ENCODE results near the gene CERS6. TPM values are rescaled to one million over a fixed set of nuclear protein-coding genes. Genes with fewer than 3 reads are reported as not detected.

Gene CERS6
- polyA plus RNA-seq, 1 donor from 2014 or later: 59.3 TPM

- no peaks in the 10 kb centered on the region for H4K20me1 ChIP-seq (ENCODE audit: insufficient read depth)
- peak overlapping the region; percentile 92 for H3K27ac ChIP-seq (ENCODE audit: low read length)
- H3K4me3 ChIP-seq (ENCODE audit: low read length): peak overlapping the region; percentile 88
- no peak for TF ChIP-seq RAD21 (conservative IDR thresholded peaks at IDR 0.05)
- no peak for TF ChIP-seq REST (IDR thresholded peaks at IDR 0.05; ENCODE audit: borderline replicate concordance)
- TF ChIP-seq EP300 (conservative IDR thresholded peaks at IDR 0.05; ENCODE audit: poor library complexity, severe bottlenecking): no peak
- no peak for TF ChIP-seq TAF1 (IDR thresholded peaks at IDR 0.05; ENCODE audit: low read depth)
- H2AFZ ChIP-seq (ENCODE audit: low read depth, low read length): peak overlapping the region; percentile 83
- no peaks in the 10 kb centered on the region for H3K36me3 ChIP-seq (ENCODE audit: insufficient read depth, low read length)
- H3K4me2 ChIP-seq (ENCODE audit: low read length): peak overlapping the region; percentile 66
- H3K79me2 ChIP-seq (replicated peaks; ENCODE audit: insufficient read depth, low read length): peaks cover 54% of the 10 kb centered on the region
- H3F3A ChIP-seq (ENCODE audit: insufficient read depth, low read length, poor library complexity, severe bottlenecking): no peaks in the 10 kb centered on the region
- peak overlapping the region; percentile 93 for H3K9ac ChIP-seq (ENCODE audit: low read length)
- H3K27me3 ChIP-seq (ENCODE audit: insufficient read depth, low read depth, low read length): no peaks in the 10 kb centered on the region
- no peaks in the 10 kb centered on the region for H3K9me2 ChIP-seq (ENCODE audit: insufficient read depth, low read length)
- no peaks in the 10 kb centered on the region for H3K9me3 ChIP-seq (ENCODE audit: low read length)
Measured at GRCh38 chr2:168457190-168457895, 1.3 kb downstream of the CERS6 start.

GRCh38 chr2:168458139-168458538 lies 2.1 kb downstream of the CERS6 start:
- Histone ChIP-seq H3K4me3 (ENCODE audit: low read length) (peak overlapping the region; percentile 88), H3K9me2 (ENCODE audit: insufficient read depth, low read length) (no peaks in the 10 kb centered on the region), H3K4me2 (ENCODE audit: low read length) (peak overlapping the region; percentile 66), H3K79me2 (replicated peaks; ENCODE audit: insufficient read depth, low read length) (peaks cover 62% of the 10 kb centered on the region), H2AFZ (ENCODE audit: low read depth, low read length) (no peak overlapping the region), H3K9ac (ENCODE audit: low read length) (peak overlapping the region; percentile 93), H3K9me3 (ENCODE audit: low read length) (no peaks in the 10 kb centered on the region), H4K20me1 (ENCODE audit: insufficient read depth) (no peaks in the 10 kb centered on the region), H3F3A (ENCODE audit: insufficient read depth, low read length, poor library complexity, severe bottlenecking) (no peaks in the 10 kb centered on the region), H3K27me3 (ENCODE audit: insufficient read depth, low read depth, low read length) (no peaks in the 10 kb centered on the region), H3K27ac (ENCODE audit: low read length) (peak overlapping the region; percentile 92), H3K36me3 (ENCODE audit: insufficient read depth, low read length) (no peaks in the 10 kb centered on the region)
- TF ChIP-seq SMC3 (conservative IDR thresholded peaks at IDR 0.05; ENCODE audit: poor library complexity) (no peak), MXI1 (conservative IDR thresholded peaks at IDR 0.05; ENCODE audit: poor library complexity, severe bottlenecking) (no peak), RAD21 (conservative IDR thresholded peaks at IDR 0.05) (no peak)

- no peaks in the 10 kb centered on the region for H3K9me2 ChIP-seq (ENCODE audit: insufficient read depth, low read length)
- H3K9ac ChIP-seq (ENCODE audit: low read length): no peak overlapping the region
- no peaks in the 10 kb centered on the region for H3K9me3 ChIP-seq (ENCODE audit: low read length)
- H3K79me2 ChIP-seq (replicated peaks; ENCODE audit: insufficient read depth, low read length): peaks cover 74% of the 10 kb centered on the region
- no peak for TF ChIP-seq POLR2AphosphoS5 (IDR thresholded peaks at IDR 0.05)
- H4K20me1 ChIP-seq (ENCODE audit: insufficient read depth): no peaks in the 10 kb centered on the region
- peak overlapping the region; percentile 88 for H3K4me3 ChIP-seq (ENCODE audit: low read length)
- no peaks in the 10 kb centered on the region for H3F3A ChIP-seq (ENCODE audit: insufficient read depth, low read length, poor library complexity, severe bottlenecking)
- H2AFZ ChIP-seq (ENCODE audit: low read depth, low read length): no peak overlapping the region
- H3K27me3 ChIP-seq (ENCODE audit: insufficient read depth, low read depth, low read length): no peaks in the 10 kb centered on the region
- H3K4me2 ChIP-seq (ENCODE audit: low read length): peak overlapping the region; percentile 66
- no peaks in the 10 kb centered on the region for H3K36me3 ChIP-seq (ENCODE audit: insufficient read depth, low read length)
- H3K27ac ChIP-seq (ENCODE audit: low read length): no peak overlapping the region
Measured at GRCh38 chr2:168459256-168459655, 3.2 kb downstream of the CERS6 start.
